PC-3 (cell line): ENCODE results near the gene ROPN1L.

Experiments used
- EZH2 ChIP-seq: fragments of 300-600 bp; sonication (generic); IDR thresholded peaks from one replicate; pipeline ENCODE4 v1.6.1; 2017; ENCODE audit warnings: antibody characterized with exemption, mild to moderate bottlenecking, low read length; ENCODE audit not compliant: unreplicated experiment
- EZH2phosphoT487 ChIP-seq: fragments of 300-600 bp; sonication (generic); IDR thresholded peaks from 2 replicates; pipeline ENCODE4 v1.6.1; 2018; ENCODE audit warnings: mild to moderate bottlenecking, antibody characterized with exemption, low read length, borderline replicate concordance
- TF ChIP-seq, protein P1 (sequence below): fragments of 300-600 bp; sonication (generic); conservative IDR thresholded peaks from 2 replicates; pipeline ENCODE4 v1.5.1; 2017; ENCODE audit warnings: antibody characterized with exemption, low read depth, mild to moderate bottlenecking, low read length

DNA sequence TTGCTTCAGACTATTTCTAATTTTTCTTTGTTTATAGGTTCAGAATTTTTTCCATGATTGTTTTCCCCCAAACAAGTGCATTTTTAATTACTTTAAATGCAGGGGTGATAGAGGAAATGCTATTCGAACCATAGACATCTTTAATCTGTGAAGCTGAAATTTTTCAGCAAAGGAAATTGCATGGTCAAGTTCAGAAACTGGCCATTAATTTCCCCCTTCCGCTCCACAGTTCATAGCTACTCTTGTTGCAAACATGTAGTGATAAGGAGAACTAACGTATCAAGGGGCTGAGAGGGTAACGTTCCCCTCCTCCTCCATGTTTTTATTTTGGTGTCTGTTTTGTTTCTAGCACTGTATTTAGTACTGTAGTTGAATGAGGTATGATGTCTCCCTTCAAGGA is 3.4 kb upstream of the ROPN1L start:
- TF ChIP-seq, protein P1, sequence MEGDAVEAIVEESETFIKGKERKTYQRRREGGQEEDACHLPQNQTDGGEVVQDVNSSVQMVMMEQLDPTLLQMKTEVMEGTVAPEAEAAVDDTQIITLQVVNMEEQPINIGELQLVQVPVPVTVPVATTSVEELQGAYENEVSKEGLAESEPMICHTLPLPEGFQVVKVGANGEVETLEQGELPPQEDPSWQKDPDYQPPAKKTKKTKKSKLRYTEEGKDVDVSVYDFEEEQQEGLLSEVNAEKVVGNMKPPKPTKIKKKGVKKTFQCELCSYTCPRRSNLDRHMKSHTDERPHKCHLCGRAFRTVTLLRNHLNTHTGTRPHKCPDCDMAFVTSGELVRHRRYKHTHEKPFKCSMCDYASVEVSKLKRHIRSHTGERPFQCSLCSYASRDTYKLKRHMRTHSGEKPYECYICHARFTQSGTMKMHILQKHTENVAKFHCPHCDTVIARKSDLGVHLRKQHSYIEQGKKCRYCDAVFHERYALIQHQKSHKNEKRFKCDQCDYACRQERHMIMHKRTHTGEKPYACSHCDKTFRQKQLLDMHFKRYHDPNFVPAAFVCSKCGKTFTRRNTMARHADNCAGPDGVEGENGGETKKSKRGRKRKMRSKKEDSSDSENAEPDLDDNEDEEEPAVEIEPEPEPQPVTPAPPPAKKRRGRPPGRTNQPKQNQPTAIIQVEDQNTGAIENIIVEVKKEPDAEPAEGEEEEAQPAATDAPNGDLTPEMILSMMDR, result no peak
- TF ChIP-seq EZH2, result no peak
- TF ChIP-seq EZH2phosphoT487, result no peak
